Keratinocyte (primary cell): ENCODE data around the gene TOLLIP. TPM values are rescaled to one million over a fixed set of nuclear protein-coding genes. Genes with fewer than 3 reads are reported as not detected.

Experiments
- DNase-seq: peaks from one replicate; pipeline ENCODE4 v3.0.0-alpha.2; 2011; ENCODE audit warnings: low read depth, missing footprints, low spot score
- FAIRE-seq: peaks from 2 replicates; lab custom pipeline; 2011; peaks lifted over from hg19 to GRCh38; lab: Jason Lieb, UNC
- H2AFZ ChIP-seq: 2 replicates; pipeline ENCODE4 v1.6.0; 2012; ENCODE audit warnings: low read length, control low read depth, inconsistent platforms; ENCODE audit not compliant: control insufficient read depth
- H3K27ac ChIP-seq: 2 replicates; pipeline ENCODE4 v1.5.1; 2011; ENCODE audit warnings: low read length; ENCODE audit not compliant: control insufficient read depth, insufficient read depth
- H3K27me3 ChIP-seq: 3 replicates; pipeline ENCODE4 v1.6.0; 2011; ENCODE audit warnings: low read length; ENCODE audit not compliant: control insufficient read depth, insufficient read depth; ENCODE audit errors: extremely low read depth
- H3K36me3 ChIP-seq, 2 experiments: 2 replicates in 1 of 2; 3 replicates in 1 of 2; pipeline ENCODE4 v1.5.1; 2011; ENCODE audit warnings: low read length in 2 of 2, mild to moderate bottlenecking in 1 of 2; ENCODE audit not compliant: control insufficient read depth in 2 of 2, insufficient read depth in 2 of 2; ENCODE audit errors: extremely low read depth in 1 of 2
- H3K4me1 ChIP-seq: 3 replicates; pipeline ENCODE4 v1.5.1; 2011; ENCODE audit warnings: low read length; ENCODE audit not compliant: control insufficient read depth, insufficient read depth; ENCODE audit errors: extremely low read depth
- H3K4me2 ChIP-seq: 3 replicates; pipeline ENCODE4 v1.6.0; 2011; ENCODE audit warnings: low read depth, low read length; ENCODE audit not compliant: control insufficient read depth, insufficient read depth; ENCODE audit errors: extremely low read depth
- H3K4me3 ChIP-seq, 3 experiments: fragments of 200-600 bp in 1 of 3; sonication (generic) in 1 of 3; 2 replicates in 2 of 3; 3 replicates in 1 of 3; pipeline ENCODE4 v1.5.1; 2011 to 2016; ENCODE audit warnings: low read length in 3 of 3, mild to moderate bottlenecking in 3 of 3, control low read depth in 2 of 3, inconsistent platforms in 1 of 3, low read depth in 1 of 3, mixed read lengths in 1 of 3, mixed run types in 1 of 3, moderate library complexity in 1 of 3; ENCODE audit not compliant: control insufficient read depth in 2 of 3, insufficient read depth in 2 of 3; ENCODE audit errors: extremely low read depth in 1 of 3
- H3K79me2 ChIP-seq: 2 replicates; pipeline ENCODE4 v1.6.0; 2012; ENCODE audit warnings: low read length; ENCODE audit not compliant: control insufficient read depth, insufficient read depth
- H3K9ac ChIP-seq: 3 replicates; pipeline ENCODE4 v1.6.0; 2011; ENCODE audit warnings: low read length; ENCODE audit not compliant: control insufficient read depth, insufficient read depth; ENCODE audit errors: extremely low read depth
- H3K9me1 ChIP-seq: 3 replicates; pipeline ENCODE4 v1.6.0; 2011; ENCODE audit warnings: low read length; ENCODE audit not compliant: control insufficient read depth, insufficient read depth; ENCODE audit errors: extremely low read depth
- H3K9me3 ChIP-seq: 2 replicates; pipeline ENCODE4 v1.5.1; 2012; ENCODE audit warnings: low read depth, low read length; ENCODE audit not compliant: control insufficient read depth
- H4K20me1 ChIP-seq: 3 replicates; pipeline ENCODE4 v1.6.0; 2011; ENCODE audit warnings: low read length; ENCODE audit not compliant: control insufficient read depth, insufficient read depth; ENCODE audit errors: extremely low read depth
- EZH2 ChIP-seq: IDR thresholded peaks from one replicate; pipeline ENCODE4 v1.6.1; 2012; ENCODE audit warnings: inconsistent platforms, mild to moderate bottlenecking, low read length, moderate library complexity
- dilution Hi-C: fragments of 300-500 bp; cut with MboI; formaldehyde crosslinking; loops from one replicate; pipeline ENCODE4 v1.7.0; 2020; ENCODE audit warnings: low sequenced_read_pairs; ENCODE audit not compliant: extremely low pct_ligation_motif_present
- polyA plus RNA-seq, 5 experiments: library from polyadenylated mRNA; depleted of rRNA in 3 of 5; stranded (reverse) in 3 of 5; stranded (forward) in 1 of 5; unstranded in 1 of 5; fragments of >200 nt; gene quantifications; 1 replicate in 1 of 5; 2 replicates in 3 of 5; 3 replicates in 1 of 5; pipeline versions ENCODE4 v1.2.1 to v1.2.3, GENCODE V29; 2011 to 2012; ENCODE audit warnings: missing spikeins in 2 of 5, low read depth in 1 of 5, low replicate concordance in 1 of 5
- TF ChIP-seq, protein P1 (sequence below), 3 experiments: IDR thresholded peaks in 1 of 3; conservative IDR thresholded peaks in 1 of 3; optimal IDR thresholded peaks in 1 of 3; 2 replicates in 2 of 3; 3 replicates in 1 of 3; pipeline versions ENCODE3 to v1.5.1; 2011; ENCODE audit warnings: low read length in 3 of 3, mild to moderate bottlenecking in 3 of 3, moderate library complexity in 2 of 3, control low read depth in 1 of 3, inconsistent platforms in 1 of 3; ENCODE audit not compliant: insufficient read depth in 2 of 3; ENCODE audit errors: extremely low read depth in 1 of 3

The TOLLIP gene
- polyA plus RNA-seq, 1 donor (not counting 4 experiments of a cell fraction or from before 2014, with no cell fraction given), result 40.2 TPM

DNA sequence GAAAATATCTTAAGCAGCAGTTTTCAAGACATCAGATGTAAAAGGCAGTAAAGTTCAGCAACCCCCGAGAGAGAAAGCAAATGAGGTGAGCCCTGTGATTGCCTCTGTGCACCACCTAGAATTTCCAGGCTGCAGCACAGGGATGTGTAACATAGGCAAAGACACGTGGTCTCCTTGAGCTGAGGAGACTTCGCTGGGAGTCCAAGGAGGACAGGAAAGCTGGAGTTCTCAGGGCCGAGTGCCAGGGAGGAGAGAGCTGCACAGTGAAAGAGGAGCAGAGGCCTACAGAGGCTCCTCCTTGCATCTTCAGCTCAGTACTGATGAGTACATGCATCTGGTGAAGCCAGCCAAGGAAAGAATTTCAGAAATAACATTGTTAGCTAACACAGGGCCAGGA is 17.6 kb upstream of the TOLLIP start:
- Histone ChIP-seq H3K9me1 (no peaks in the 10 kb centered on the region), H3K4me2 (no peak overlapping the region), H3K9me3 (no peaks in the 10 kb centered on the region), H3K27ac (no peak overlapping the region), H4K20me1 (no peaks in the 10 kb centered on the region), H3K9ac (no peak overlapping the region), H3K4me3 (no peak overlapping the region), H2AFZ (no peak overlapping the region), H3K79me2 (no peaks in the 10 kb centered on the region), H3K4me1 (no peaks in the 10 kb centered on the region), H3K36me3 (no peaks in the 10 kb centered on the region), H3K27me3 (peaks cover 6% of the 10 kb centered on the region)
- no peak for FAIRE-seq
- TF ChIP-seq EZH2, result no peak
- TF ChIP-seq, protein P1, sequence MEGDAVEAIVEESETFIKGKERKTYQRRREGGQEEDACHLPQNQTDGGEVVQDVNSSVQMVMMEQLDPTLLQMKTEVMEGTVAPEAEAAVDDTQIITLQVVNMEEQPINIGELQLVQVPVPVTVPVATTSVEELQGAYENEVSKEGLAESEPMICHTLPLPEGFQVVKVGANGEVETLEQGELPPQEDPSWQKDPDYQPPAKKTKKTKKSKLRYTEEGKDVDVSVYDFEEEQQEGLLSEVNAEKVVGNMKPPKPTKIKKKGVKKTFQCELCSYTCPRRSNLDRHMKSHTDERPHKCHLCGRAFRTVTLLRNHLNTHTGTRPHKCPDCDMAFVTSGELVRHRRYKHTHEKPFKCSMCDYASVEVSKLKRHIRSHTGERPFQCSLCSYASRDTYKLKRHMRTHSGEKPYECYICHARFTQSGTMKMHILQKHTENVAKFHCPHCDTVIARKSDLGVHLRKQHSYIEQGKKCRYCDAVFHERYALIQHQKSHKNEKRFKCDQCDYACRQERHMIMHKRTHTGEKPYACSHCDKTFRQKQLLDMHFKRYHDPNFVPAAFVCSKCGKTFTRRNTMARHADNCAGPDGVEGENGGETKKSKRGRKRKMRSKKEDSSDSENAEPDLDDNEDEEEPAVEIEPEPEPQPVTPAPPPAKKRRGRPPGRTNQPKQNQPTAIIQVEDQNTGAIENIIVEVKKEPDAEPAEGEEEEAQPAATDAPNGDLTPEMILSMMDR (optimal IDR thresholded peaks at IDR 0.05 in 1 of 3, IDR thresholded peaks at IDR 0.05 in 1 of 3, conservative IDR thresholded peaks at IDR 0.05 in 1 of 3; ENCODE audit: extremely low read depth in 1 of 3, insufficient read depth in 2 of 3, low read length in 3 of 3), result no peak
- DNase-seq, result no peak
- dilution Hi-C loops, result no loop called here

DNA sequence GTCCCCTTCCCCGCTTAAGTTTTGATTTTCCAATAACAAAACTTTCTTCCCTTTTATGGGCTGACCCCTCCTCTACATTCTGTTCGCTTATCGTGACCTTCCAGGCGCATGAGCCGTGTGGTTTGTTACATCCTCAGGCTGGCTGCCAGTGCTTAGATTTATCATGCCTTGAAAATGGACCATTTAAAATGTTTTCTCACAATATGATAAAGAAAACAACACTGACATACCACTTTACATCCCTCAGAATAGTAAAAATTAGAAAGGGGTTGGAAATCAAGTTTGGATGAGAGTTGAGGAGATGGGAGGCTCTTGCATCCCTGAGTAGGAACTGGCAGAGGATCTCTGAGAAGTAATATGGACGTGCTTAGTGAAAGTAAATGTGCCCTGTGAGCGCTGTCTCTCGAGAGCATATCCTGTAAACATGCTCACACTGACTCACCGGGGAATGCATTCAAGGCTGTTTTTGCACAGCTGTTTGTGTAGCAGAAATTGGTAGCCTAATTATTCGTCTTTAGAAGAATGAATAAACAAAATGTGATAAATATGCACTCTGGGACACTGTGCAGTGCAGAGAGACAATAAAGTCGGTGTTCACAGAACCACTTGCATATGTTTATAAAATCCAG is 17.1 kb upstream of the TOLLIP start:
- Histone ChIP-seq H4K20me1 (no peaks in the 10 kb centered on the region), H3K4me2 (no peak overlapping the region), H3K9me3 (no peaks in the 10 kb centered on the region), H3K27me3 (peaks cover 6% of the 10 kb centered on the region), H3K4me1 (no peaks in the 10 kb centered on the region), H3K79me2 (no peaks in the 10 kb centered on the region), H3K27ac (no peak overlapping the region), H2AFZ (no peak overlapping the region), H3K4me3 (no peak overlapping the region), H3K9me1 (no peaks in the 10 kb centered on the region), H3K36me3 (no peaks in the 10 kb centered on the region), H3K9ac (no peak overlapping the region)
- TF ChIP-seq EZH2, result no peak
- TF ChIP-seq, protein P1 (optimal IDR thresholded peaks at IDR 0.05 in 1 of 3, IDR thresholded peaks at IDR 0.05 in 1 of 3, conservative IDR thresholded peaks at IDR 0.05 in 1 of 3; ENCODE audit: extremely low read depth in 1 of 3, insufficient read depth in 2 of 3, low read length in 3 of 3), result no peak
- dilution Hi-C loops, result no loop called here
- no peak for FAIRE-seq
- no peak for DNase-seq
